Vagina (tissue), 2 donors: ENCODE results near the gene QSOX1. TPM values are rescaled to one million over a fixed set of nuclear protein-coding genes. Genes with fewer than 3 reads are reported as not detected.
A peak's percentile ranks its signal among the peaks of the same experiment; 100 is the strongest.

Experiments
- DNase-seq, 2 donors: peaks; one replicate each; pipeline ENCODE4 v3.0.0-alpha.2; 2017; ENCODE audit errors: extremely low spot score in 2 of 2
- H3K27ac ChIP-seq: fragments of 200-600 bp; sonication (generic); one replicate; pipeline ENCODE4 v1.5.1; 2019
- H3K27me3 ChIP-seq: fragments of 200-600 bp; sonication (generic); one replicate; pipeline ENCODE4 v1.5.1; 2019
- H3K36me3 ChIP-seq, 2 donors: fragments of 200-600 bp; sonication (generic); one replicate each; pipeline ENCODE4 v1.5.1; 2017 to 2019
- H3K4me1 ChIP-seq: fragments of 200-600 bp; sonication (generic); one replicate; pipeline ENCODE4 v1.5.1; 2019
- H3K4me3 ChIP-seq, 2 donors: fragments of 200-600 bp; sonication (generic); 1 replicate in 1 of 2; 2 replicates in 1 of 2; pipeline ENCODE4 v1.5.1; 2016 to 2019
- H3K9me3 ChIP-seq: fragments of 200-600 bp; sonication (generic); one replicate; pipeline ENCODE4 v1.5.1; 2019
- CTCF ChIP-seq, 3 experiments: fragments of 450-650 bp in 2 of 3; fragments of 200-600 bp in 1 of 3; sonication (generic) in 1 of 3; IDR thresholded peaks; one replicate each; pipeline ENCODE4 v1.5.1; 2017 to 2019; ENCODE audit warnings: antibody characterized with exemption in 3 of 3, mild to moderate bottlenecking in 2 of 3, moderate library complexity in 2 of 3
- POLR2A ChIP-seq, 2 donors: fragments of 450-650 bp; IDR thresholded peaks; one replicate each; pipeline ENCODE4 v1.6.1; 2017; ENCODE audit warnings: antibody characterized with exemption in 2 of 2, mild to moderate bottlenecking in 2 of 2, moderate library complexity in 2 of 2
- POLR2AphosphoS5 ChIP-seq, 2 donors: sonication (generic); formaldehyde crosslinking; IDR thresholded peaks; one replicate each; pipeline ENCODE4 v1.9.0; 2017; ENCODE audit warnings: antibody characterized with exemption in 2 of 2, mild to moderate bottlenecking in 2 of 2, low read depth in 1 of 2; ENCODE audit not compliant: insufficient read depth in 1 of 2
- intact Hi-C: fragments of 100-400 bp; cut with DNase I; formaldehyde crosslinking; loops from one replicate; pipeline ENCODE4 v1.15.1; 2023
- total RNA-seq: library from RNA; depleted of rRNA; stranded (reverse); fragments of >200 nt; gene quantifications from one replicate; pipeline ENCODE4 v1.2.3, GENCODE V29; 2016

The QSOX1 gene
- total RNA-seq, 1 donor from 2014 or later, result 103 TPM

GRCh38 chr1:180230416-180230790, 75.7 kb downstream of the QSOX1 start:
- peak overlapping the region; percentile 52 to 66 for H3K4me3 ChIP-seq
- peaks cover 56% of the 10 kb centered on the region for H3K4me1 ChIP-seq
- H3K27me3 ChIP-seq, result peaks cover 51% of the 10 kb centered on the region

GRCh38 chr1:180230791-180231505, 76.3 kb downstream of the QSOX1 start:
- DNase-seq, result no peak
- H3K27ac ChIP-seq, result no peak overlapping the region
- peak overlapping the region; percentile 52 to 66 for H3K4me3 ChIP-seq
- H3K36me3 ChIP-seq, result no peaks in the 10 kb centered on the region
- H3K4me1 ChIP-seq, result peaks cover 61% of the 10 kb centered on the region
- H3K27me3 ChIP-seq, result peaks cover 56% of the 10 kb centered on the region
- intact Hi-C loops, result no loop called here
- no peak for TF ChIP-seq POLR2AphosphoS5 (IDR thresholded peaks at IDR 0.05; ENCODE audit: insufficient read depth in 1 of 2, low read depth in 1 of 2)
- no peak for TF ChIP-seq POLR2A (IDR thresholded peaks at IDR 0.05)
- no peak for TF ChIP-seq CTCF (IDR thresholded peaks at IDR 0.05)
- H3K9me3 ChIP-seq, result no peaks in the 10 kb centered on the region

More at GRCh38 chr1:180230416-180230790, 75.7 kb downstream of the QSOX1 start:
- Histone ChIP-seq H3K27ac (no peak overlapping the region), H3K36me3 (no peaks in the 10 kb centered on the region), H3K9me3 (no peaks in the 10 kb centered on the region)
- intact Hi-C loops, result no loop called here
- TF ChIP-seq CTCF (IDR thresholded peaks at IDR 0.05) (no peak), POLR2AphosphoS5 (IDR thresholded peaks at IDR 0.05; ENCODE audit: insufficient read depth in 1 of 2, low read depth in 1 of 2) (no peak), POLR2A (IDR thresholded peaks at IDR 0.05) (no peak)
- no peak for DNase-seq

- Histone ChIP-seq H3K27me3 (peaks cover 57% of the 10 kb centered on the region), H3K9me3 (no peaks in the 10 kb centered on the region), H3K27ac (no peak overlapping the region), H3K4me3 (peak overlapping the region; percentile 52 to 66), H3K4me1 (peaks cover 62% of the 10 kb centered on the region), H3K36me3 (no peaks in the 10 kb centered on the region)
- DNase-seq, result no peak
- TF ChIP-seq POLR2AphosphoS5 (IDR thresholded peaks at IDR 0.05; ENCODE audit: insufficient read depth in 1 of 2, low read depth in 1 of 2) (no peak), CTCF (IDR thresholded peaks at IDR 0.05) (no peak), POLR2A (IDR thresholded peaks at IDR 0.05) (no peak)
- intact Hi-C loops, result no loop called here
Measured at GRCh38 chr1:180231506-180231921, 76.8 kb downstream of the QSOX1 start.

- H3K36me3 ChIP-seq, result no peaks in the 10 kb centered on the region
- no peak overlapping the region for H3K27ac ChIP-seq
- H3K27me3 ChIP-seq, result peaks cover 53% of the 10 kb centered on the region
- no peak for DNase-seq
- no peak for TF ChIP-seq CTCF (IDR thresholded peaks at IDR 0.05)
- intact Hi-C loops, result no loop called here
- peaks cover 62% of the 10 kb centered on the region for H3K4me1 ChIP-seq
- no peak overlapping the region for H3K4me3 ChIP-seq
- no peaks in the 10 kb centered on the region for H3K9me3 ChIP-seq
Measured at GRCh38 chr1:180231936-180232335, 77.3 kb downstream of the QSOX1 start.

- H3K36me3 ChIP-seq, result no peaks in the 10 kb centered on the region
- TF ChIP-seq POLR2A (IDR thresholded peaks at IDR 0.05), result no peak
- TF ChIP-seq POLR2AphosphoS5 (IDR thresholded peaks at IDR 0.05; ENCODE audit: insufficient read depth in 1 of 2, low read depth in 1 of 2), result no peak
- no peak for TF ChIP-seq CTCF (IDR thresholded peaks at IDR 0.05)
- intact Hi-C loops, result no loop called here
- no peak overlapping the region for H3K4me3 ChIP-seq
- H3K4me1 ChIP-seq, result peaks cover 62% of the 10 kb centered on the region
- peaks cover 52% of the 10 kb centered on the region for H3K27me3 ChIP-seq
- no peak for DNase-seq
- no peaks in the 10 kb centered on the region for H3K9me3 ChIP-seq
- no peak overlapping the region for H3K27ac ChIP-seq
Measured at GRCh38 chr1:180232521-180233043, 77.9 kb downstream of the QSOX1 start.
